ENCODE measurements around the gene PPFIA3. TPM values are rescaled to one million over a fixed set of nuclear protein-coding genes. Genes with fewer than 3 reads are reported as not detected.

The PPFIA3 gene
- total and polyA plus RNA-seq, 2 experiments from 2014 or later: 25.4 to 29.7 TPM

DNA sequence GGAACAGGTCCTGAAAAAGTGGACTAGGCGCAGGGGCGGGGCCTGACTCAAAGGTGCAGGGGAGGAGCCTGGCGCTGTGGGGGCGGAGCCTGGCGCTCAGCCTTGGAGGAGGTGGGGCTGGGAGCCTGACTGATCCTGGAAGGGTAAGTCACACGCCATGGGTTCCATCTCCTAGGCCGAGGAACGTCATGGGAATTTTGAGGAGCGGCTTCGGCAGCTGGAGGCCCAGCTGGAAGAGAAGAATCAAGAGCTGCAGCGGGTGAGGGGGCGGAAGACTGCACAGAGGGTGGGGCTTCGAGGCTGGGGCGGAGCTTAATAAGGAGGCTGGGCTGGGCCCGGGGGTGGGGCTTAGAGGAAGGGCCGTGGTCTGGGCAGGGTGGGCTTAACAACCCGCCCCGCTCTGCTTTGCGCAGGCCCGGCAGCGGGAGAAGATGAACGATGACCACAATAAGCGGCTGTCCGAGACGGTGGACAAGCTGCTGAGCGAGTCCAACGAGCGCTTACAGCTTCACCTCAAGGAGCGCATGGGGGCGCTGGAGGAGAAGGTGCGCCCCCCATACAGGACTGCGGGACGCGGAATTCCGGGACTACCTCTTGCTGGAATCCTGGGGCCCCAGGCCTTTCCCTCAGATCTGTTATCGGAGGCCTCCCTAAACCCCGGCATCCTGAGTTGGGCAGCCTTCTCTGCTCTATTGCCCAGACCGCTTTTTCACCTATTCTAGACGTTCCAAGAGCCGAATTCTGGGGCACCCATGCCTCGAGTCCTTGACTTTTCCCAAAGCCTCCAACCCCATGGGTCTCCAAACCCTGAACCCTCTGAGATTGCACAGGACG is 14.5 kb downstream of the PPFIA3 start (continued):
- TF ChIP-seq, protein P1, sequence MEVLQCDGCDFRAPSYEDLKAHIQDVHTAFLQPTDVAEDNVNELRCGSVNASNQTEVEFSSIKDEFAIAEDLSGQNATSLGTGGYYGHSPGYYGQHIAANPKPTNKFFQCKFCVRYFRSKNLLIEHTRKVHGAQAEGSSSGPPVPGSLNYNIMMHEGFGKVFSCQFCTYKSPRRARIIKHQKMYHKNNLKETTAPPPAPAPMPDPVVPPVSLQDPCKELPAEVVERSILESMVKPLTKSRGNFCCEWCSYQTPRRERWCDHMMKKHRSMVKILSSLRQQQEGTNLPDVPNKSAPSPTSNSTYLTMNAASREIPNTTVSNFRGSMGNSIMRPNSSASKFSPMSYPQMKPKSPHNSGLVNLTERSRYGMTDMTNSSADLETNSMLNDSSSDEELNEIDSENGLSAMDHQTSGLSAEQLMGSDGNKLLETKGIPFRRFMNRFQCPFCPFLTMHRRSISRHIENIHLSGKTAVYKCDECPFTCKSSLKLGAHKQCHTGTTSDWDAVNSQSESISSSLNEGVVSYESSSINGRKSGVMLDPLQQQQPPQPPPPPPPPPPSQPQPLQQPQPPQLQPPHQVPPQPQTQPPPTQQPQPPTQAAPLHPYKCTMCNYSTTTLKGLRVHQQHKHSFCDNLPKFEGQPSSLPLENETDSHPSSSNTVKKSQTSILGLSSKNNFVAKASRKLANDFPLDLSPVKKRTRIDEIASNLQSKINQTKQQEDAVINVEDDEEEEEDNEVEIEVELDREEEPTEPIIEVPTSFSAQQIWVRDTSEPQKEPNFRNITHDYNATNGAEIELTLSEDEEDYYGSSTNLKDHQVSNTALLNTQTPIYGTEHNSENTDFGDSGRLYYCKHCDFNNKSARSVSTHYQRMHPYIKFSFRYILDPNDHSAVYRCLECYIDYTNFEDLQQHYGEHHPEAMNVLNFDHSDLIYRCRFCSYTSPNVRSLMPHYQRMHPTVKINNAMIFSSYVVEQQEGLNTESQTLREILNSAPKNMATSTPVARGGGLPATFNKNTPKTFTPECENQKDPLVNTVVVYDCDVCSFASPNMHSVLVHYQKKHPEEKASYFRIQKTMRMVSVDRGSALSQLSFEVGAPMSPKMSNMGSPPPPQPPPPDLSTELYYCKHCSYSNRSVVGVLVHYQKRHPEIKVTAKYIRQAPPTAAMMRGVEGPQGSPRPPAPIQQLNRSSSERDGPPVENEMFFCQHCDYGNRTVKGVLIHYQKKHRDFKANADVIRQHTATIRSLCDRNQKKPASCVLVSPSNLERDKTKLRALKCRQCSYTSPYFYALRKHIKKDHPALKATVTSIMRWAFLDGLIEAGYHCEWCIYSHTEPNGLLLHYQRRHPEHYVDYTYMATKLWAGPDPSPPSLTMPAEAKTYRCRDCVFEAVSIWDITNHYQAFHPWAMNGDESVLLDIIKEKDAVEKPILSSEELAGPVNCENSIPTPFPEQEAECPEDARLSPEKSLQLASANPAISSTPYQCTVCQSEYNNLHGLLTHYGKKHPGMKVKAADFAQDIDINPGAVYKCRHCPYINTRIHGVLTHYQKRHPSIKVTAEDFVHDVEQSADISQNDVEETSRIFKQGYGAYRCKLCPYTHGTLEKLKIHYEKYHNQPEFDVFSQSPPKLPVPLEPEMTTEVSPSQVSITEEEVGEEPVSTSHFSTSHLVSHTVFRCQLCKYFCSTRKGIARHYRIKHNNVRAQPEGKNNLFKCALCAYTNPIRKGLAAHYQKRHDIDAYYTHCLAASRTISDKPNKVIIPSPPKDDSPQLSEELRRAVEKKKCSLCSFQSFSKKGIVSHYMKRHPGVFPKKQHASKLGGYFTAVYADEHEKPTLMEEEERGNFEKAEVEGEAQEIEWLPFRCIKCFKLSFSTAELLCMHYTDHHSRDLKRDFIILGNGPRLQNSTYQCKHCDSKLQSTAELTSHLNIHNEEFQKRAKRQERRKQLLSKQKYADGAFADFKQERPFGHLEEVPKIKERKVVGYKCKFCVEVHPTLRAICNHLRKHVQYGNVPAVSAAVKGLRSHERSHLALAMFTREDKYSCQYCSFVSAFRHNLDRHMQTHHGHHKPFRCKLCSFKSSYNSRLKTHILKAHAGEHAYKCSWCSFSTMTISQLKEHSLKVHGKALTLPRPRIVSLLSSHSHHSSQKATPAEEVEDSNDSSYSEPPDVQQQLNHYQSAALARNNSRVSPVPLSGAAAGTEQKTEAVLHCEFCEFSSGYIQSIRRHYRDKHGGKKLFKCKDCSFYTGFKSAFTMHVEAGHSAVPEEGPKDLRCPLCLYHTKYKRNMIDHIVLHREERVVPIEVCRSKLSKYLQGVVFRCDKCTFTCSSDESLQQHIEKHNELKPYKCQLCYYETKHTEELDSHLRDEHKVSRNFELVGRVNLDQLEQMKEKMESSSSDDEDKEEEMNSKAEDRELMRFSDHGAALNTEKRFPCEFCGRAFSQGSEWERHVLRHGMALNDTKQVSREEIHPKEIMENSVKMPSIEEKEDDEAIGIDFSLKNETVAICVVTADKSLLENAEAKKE (CRISPR knock-in tag; IDR thresholded peaks at IDR 0.05): no peak

DNA sequence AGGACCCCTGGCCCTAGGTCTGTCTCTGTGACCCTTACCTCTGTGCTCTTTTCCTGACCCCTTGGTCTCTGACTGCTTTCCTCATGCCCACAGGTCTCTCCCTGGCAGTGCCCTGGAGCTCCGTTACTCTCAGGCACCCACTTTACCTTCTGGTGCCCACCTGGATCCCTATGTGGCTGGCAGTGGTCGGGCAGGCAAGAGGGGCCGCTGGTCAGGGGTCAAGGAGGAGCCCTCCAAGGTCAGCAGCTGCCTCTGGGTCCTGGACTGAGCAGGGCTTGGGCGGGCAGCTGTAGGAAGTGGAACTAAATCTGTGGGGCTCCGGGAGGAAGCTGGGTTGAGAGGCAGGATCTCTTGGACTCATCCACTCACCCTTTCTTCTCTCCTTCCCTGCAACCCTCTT is 16.3 kb downstream of the PPFIA3 start:
- no peak overlapping the region for H3K4me3 ChIP-seq
- no peaks in the 10 kb centered on the region for H3K27me3 ChIP-seq (ENCODE audit: insufficient read depth)
- no peaks in the 10 kb centered on the region for H3K9me3 Mint-ChIP-seq
- H3K4me2 ChIP-seq: 0 out of 2 replicates have a peak overlapping the region, but pooled peaks have one; percentile 14
- peaks cover 11% of the 10 kb centered on the region for H3K4me1 ChIP-seq (ENCODE audit: insufficient read depth)
- peak overlapping the region; percentile 59 for H3K27ac Mint-ChIP-seq
- no peak overlapping the region for H2AFZ ChIP-seq
- peaks cover 13% of the 10 kb centered on the region; the same call in 1 of the 2 replicates for H3F3A ChIP-seq (replicated peaks; ENCODE audit: low read depth)
- H3K27ac ChIP-seq (ENCODE audit: low read depth): 0 out of 2 replicates have a peak overlapping the region, but pooled peaks have one; percentile 32
- peaks cover 39% of the 10 kb centered on the region for H3K36me3 Mint-ChIP-seq (ENCODE audit: low read depth)
- H3K9me2 ChIP-seq (ENCODE audit: insufficient read depth): no peaks in the 10 kb centered on the region
- H3K27me3 Mint-ChIP-seq (ENCODE audit: insufficient read depth, low read depth, poor library complexity): peaks cover 13% of the 10 kb centered on the region
- H3K4me3 Mint-ChIP-seq: no peak overlapping the region
- DNase-seq (ENCODE audit: low spot score): no peak
- peaks cover 3% of the 10 kb centered on the region; the same call in 1 of the 2 replicates for H3K36me3 ChIP-seq (ENCODE audit: insufficient read depth)
- H3K79me2 ChIP-seq (replicated peaks; ENCODE audit: insufficient read depth): no peaks in the 10 kb centered on the region
- no peak for ATAC-seq
- H3K4me1 Mint-ChIP-seq: peaks cover 21% of the 10 kb centered on the region; the same call in 2 of the 3 replicates
- H4K20me1 ChIP-seq (replicated peaks; ENCODE audit: insufficient read depth): no peaks in the 10 kb centered on the region
- TF ChIP-seq POLR2AphosphoS5 (IDR thresholded peaks at IDR 0.05; ENCODE audit: low read depth) (no peak), EZH2 (IDR thresholded peaks at IDR 0.05; ENCODE audit: low read depth, unreplicated experiment) (no peak), STAT1 (IDR thresholded peaks at IDR 0.05; ENCODE audit: unreplicated experiment) (no peak), NANOG (IDR thresholded peaks at IDR 0.05; ENCODE audit: borderline replicate concordance) (no peak), JUNB (IDR thresholded peaks at IDR 0.05; ENCODE audit: unreplicated experiment) (no peak), CREB1 (CRISPR knock-in tag; IDR thresholded peaks at IDR 0.05; ENCODE audit: low read depth) (no peak), ZNF331 (CRISPR knock-in tag; IDR thresholded peaks at IDR 0.05; ENCODE audit: low read depth) (no peak)
- TF ChIP-seq, protein P2, sequence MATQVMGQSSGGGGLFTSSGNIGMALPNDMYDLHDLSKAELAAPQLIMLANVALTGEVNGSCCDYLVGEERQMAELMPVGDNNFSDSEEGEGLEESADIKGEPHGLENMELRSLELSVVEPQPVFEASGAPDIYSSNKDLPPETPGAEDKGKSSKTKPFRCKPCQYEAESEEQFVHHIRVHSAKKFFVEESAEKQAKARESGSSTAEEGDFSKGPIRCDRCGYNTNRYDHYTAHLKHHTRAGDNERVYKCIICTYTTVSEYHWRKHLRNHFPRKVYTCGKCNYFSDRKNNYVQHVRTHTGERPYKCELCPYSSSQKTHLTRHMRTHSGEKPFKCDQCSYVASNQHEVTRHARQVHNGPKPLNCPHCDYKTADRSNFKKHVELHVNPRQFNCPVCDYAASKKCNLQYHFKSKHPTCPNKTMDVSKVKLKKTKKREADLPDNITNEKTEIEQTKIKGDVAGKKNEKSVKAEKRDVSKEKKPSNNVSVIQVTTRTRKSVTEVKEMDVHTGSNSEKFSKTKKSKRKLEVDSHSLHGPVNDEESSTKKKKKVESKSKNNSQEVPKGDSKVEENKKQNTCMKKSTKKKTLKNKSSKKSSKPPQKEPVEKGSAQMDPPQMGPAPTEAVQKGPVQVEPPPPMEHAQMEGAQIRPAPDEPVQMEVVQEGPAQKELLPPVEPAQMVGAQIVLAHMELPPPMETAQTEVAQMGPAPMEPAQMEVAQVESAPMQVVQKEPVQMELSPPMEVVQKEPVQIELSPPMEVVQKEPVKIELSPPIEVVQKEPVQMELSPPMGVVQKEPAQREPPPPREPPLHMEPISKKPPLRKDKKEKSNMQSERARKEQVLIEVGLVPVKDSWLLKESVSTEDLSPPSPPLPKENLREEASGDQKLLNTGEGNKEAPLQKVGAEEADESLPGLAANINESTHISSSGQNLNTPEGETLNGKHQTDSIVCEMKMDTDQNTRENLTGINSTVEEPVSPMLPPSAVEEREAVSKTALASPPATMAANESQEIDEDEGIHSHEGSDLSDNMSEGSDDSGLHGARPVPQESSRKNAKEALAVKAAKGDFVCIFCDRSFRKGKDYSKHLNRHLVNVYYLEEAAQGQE (IDR thresholded peaks at IDR 0.05; ENCODE audit: unreplicated experiment): no peak
- TF ChIP-seq, protein P3, sequence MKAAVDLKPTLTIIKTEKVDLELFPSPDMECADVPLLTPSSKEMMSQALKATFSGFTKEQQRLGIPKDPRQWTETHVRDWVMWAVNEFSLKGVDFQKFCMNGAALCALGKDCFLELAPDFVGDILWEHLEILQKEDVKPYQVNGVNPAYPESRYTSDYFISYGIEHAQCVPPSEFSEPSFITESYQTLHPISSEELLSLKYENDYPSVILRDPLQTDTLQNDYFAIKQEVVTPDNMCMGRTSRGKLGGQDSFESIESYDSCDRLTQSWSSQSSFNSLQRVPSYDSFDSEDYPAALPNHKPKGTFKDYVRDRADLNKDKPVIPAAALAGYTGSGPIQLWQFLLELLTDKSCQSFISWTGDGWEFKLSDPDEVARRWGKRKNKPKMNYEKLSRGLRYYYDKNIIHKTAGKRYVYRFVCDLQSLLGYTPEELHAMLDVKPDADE (IDR thresholded peaks at IDR 0.05): no peak
